ENCODE results near the gene FAM237B. TPM values are rescaled to one million over a fixed set of nuclear protein-coding genes. Genes with fewer than 3 reads are reported as not detected.
"Not testable (repeated sequence)": the region's sequence is repeated elsewhere in the genome, so short reads cannot be mapped to it uniquely, and the experiment has no call there.

Gene FAM237B
- total RNA-seq, 1 donor from 2014 or later, result not detected

DNA sequence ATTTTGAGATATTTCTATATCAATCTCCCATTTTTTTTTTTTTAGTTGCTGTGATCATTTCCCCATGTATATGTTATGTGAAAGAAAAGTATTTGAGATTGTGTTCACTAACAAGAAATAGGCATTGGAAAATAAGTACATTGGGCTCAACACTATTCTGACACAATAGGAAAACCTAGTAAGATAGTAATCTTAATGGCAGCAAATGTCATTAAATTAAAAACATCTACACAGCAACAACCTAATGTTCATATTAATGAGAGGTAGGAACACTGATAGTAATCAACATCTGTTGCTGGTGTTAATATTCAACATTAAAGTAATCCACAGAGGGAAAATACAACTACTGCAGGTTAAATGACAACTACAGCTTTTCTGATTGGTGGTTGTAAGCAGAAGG is 23.9 kb upstream of the FAM237B start:
- Histone ChIP-seq H3K4me2 (peak overlapping the region; percentile 85), H4K20me1 (ENCODE audit: low read depth) (no peaks in the 10 kb centered on the region), H2AFZ (replicated peaks) (peak overlapping the region; percentile 94)

DNA sequence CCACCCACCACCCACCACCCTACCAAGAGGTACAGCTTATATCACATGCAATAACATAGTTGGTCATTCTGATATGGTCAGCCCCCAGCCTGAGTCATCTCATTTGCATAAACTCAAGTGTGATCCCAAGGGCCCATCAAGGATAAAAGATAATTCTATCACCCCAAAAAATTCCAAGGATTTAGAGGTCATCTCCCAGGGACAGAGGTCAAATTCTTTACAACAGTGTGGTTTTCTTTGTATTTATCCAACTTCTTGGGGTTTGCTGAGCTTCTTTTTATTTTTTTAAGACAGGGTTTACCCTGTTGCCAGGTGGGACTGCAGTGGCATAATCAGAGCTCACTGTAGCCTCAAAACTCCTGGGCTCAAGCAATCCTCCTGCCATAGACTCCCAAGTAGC is 16.0 kb upstream of the FAM237B start:
- Histone ChIP-seq H3K4me1 (peaks cover 10% of the 10 kb centered on the region), H3K27ac (no peak overlapping the region), H3K36me3 (no peaks in the 10 kb centered on the region), H3F3A (ENCODE audit: low read depth) (no peaks in the 10 kb centered on the region), H3K27me3 (no peaks in the 10 kb centered on the region), H3K9ac (no peak overlapping the region), H4K20me1 (ENCODE audit: low read depth) (no peaks in the 10 kb centered on the region), H3K4me3 (no peak overlapping the region), H2AFZ (replicated peaks) (no peak overlapping the region), H3K79me2 (ENCODE audit: low read depth) (no peaks in the 10 kb centered on the region), H3K4me2 (no peak overlapping the region), H3K9me3 (ENCODE audit: low read depth) (no peaks in the 10 kb centered on the region)
- no peak overlapping the region for H3K27ac Mint-ChIP-seq
- H3K4me1 Mint-ChIP-seq, result peaks cover 11% of the 10 kb centered on the region
- H3K27me3 Mint-ChIP-seq (ENCODE audit: insufficient read depth, low read depth), result peaks cover 5% of the 10 kb centered on the region
- DNase-seq (ENCODE audit: low spot score), result no peak
- H3K36me3 Mint-ChIP-seq, result no peaks in the 10 kb centered on the region
- no peak for TF ChIP-seq EZH2 (IDR thresholded peaks at IDR 0.05)
- TF ChIP-seq, protein P1, sequence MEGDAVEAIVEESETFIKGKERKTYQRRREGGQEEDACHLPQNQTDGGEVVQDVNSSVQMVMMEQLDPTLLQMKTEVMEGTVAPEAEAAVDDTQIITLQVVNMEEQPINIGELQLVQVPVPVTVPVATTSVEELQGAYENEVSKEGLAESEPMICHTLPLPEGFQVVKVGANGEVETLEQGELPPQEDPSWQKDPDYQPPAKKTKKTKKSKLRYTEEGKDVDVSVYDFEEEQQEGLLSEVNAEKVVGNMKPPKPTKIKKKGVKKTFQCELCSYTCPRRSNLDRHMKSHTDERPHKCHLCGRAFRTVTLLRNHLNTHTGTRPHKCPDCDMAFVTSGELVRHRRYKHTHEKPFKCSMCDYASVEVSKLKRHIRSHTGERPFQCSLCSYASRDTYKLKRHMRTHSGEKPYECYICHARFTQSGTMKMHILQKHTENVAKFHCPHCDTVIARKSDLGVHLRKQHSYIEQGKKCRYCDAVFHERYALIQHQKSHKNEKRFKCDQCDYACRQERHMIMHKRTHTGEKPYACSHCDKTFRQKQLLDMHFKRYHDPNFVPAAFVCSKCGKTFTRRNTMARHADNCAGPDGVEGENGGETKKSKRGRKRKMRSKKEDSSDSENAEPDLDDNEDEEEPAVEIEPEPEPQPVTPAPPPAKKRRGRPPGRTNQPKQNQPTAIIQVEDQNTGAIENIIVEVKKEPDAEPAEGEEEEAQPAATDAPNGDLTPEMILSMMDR (IDR thresholded peaks at IDR 0.05), result no peak
- peaks cover 6% of the 10 kb centered on the region for H3K9me3 Mint-ChIP-seq
- H3K4me3 Mint-ChIP-seq, result no peak overlapping the region

More for the DNA sequence above, 23.9 kb upstream of the FAM237B start:
- no peak overlapping the region for H3K27ac ChIP-seq
- Mint-ChIP-seq H3K36me3 (no peaks in the 10 kb centered on the region), H3K27ac (no peak overlapping the region), H3K4me3 (peak overlapping the region; percentile 96), H3K27me3 (ENCODE audit: insufficient read depth, low read depth) (no peaks in the 10 kb centered on the region), H3K9me3 (no peaks in the 10 kb centered on the region), H3K4me1 (peaks cover 14% of the 10 kb centered on the region)
- H3F3A ChIP-seq (ENCODE audit: low read depth), result peaks cover 6% of the 10 kb centered on the region
- H3K27me3 ChIP-seq, result no peaks in the 10 kb centered on the region
- H3K79me2 ChIP-seq (ENCODE audit: low read depth), result peaks cover 34% of the 10 kb centered on the region
- H3K4me3 ChIP-seq, result peak overlapping the region; percentile 77
- no peaks in the 10 kb centered on the region for H3K9me3 ChIP-seq (ENCODE audit: low read depth)
- no peaks in the 10 kb centered on the region for H3K4me1 ChIP-seq
- H3K9ac ChIP-seq, result no peak overlapping the region
- no peak for TF ChIP-seq EZH2phosphoT487 (IDR thresholded peaks at IDR 0.05)
- no peak for TF ChIP-seq EZH2 (IDR thresholded peaks at IDR 0.05)
- TF ChIP-seq, protein P1 (IDR thresholded peaks at IDR 0.05), result no peak
- no peak for DNase-seq (ENCODE audit: low spot score)
- H3K36me3 ChIP-seq, result no peaks in the 10 kb centered on the region

DNA sequence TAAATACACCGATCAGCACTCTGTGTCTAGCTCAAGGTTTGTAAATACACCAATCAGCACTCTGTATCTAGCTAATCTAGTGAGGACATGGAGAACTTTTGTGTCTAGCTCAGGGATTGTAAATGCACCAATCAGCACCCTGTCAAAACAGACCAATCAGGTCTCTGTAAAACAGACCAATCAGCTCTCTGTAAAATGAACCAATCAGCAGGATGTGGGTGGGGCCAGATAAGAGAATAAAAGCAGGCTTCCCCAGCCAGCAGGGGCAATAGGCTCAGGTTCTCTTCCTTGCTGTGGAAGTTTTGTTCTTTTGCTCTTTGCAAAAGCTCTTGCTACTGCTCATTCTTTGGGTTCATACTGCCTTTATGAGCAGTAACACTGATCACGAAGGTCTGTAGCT is 13.8 kb upstream of the FAM237B start:
- H3K4me2 ChIP-seq; H3K27me3 Mint-ChIP-seq (ENCODE audit: insufficient read depth, low read depth): not testable (repeated sequence)
- peaks cover 16% of the 10 kb centered on the region for H3K4me1 Mint-ChIP-seq

DNA sequence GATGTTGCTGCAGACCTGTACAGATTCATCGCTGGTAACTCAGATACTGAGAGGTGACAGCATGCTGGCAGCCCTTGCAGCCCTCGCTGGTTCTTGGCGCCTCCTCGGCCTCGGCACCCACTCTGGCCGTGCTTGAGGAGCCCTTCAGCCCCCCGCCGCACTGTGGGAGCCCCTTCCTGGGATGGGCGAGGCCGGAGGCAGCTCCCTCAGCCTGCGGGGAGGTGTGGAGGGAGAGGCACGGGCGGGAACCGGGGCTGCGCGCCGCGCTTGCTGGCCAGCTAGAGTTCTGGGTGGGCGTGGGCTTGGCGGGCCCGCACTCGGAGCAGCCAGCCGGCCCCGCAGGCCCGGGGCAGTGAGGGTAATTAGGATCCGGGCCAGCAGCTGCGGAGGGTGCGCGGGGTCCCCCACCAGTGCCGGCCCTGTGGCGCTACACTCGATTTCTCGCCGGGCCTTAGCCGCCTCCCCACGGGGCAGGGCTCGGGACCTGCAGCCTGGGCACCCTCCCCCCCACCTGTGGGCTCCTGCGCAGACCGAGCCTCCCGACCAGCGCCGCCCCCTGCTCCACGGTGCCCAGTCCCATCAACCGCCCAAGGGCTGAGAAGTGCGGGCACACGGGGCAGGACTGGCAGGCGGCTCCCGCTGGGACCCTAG is 13.2 kb upstream of the FAM237B start:
- no peak overlapping the region for H3K9ac ChIP-seq
- H3K36me3 ChIP-seq, result no peaks in the 10 kb centered on the region
- H3K27me3 ChIP-seq, result no peaks in the 10 kb centered on the region
- Mint-ChIP-seq H3K27me3 (ENCODE audit: insufficient read depth, low read depth) (peaks cover 5% of the 10 kb centered on the region), H3K9me3 (peaks cover 6% of the 10 kb centered on the region), H3K36me3 (no peaks in the 10 kb centered on the region), H3K4me3 (no peak overlapping the region), H3K27ac (no peak overlapping the region), H3K4me1 (peaks cover 16% of the 10 kb centered on the region)
- H3K4me2 ChIP-seq, result no peak overlapping the region
- H3K9me3 ChIP-seq (ENCODE audit: low read depth), result no peaks in the 10 kb centered on the region
- peaks cover 15% of the 10 kb centered on the region for H3K4me1 ChIP-seq
- H3K79me2 ChIP-seq (ENCODE audit: low read depth), result no peaks in the 10 kb centered on the region
- H4K20me1 ChIP-seq (ENCODE audit: low read depth), result no peaks in the 10 kb centered on the region
- no peak overlapping the region for H3K4me3 ChIP-seq
- H2AFZ ChIP-seq (replicated peaks), result no peak overlapping the region
- H3K27ac ChIP-seq, result no peak overlapping the region
- TF ChIP-seq EZH2phosphoT487 (IDR thresholded peaks at IDR 0.05) (no peak), EZH2 (IDR thresholded peaks at IDR 0.05) (no peak)
- TF ChIP-seq, protein P1 (IDR thresholded peaks at IDR 0.05), result no peak
- DNase-seq (ENCODE audit: low spot score), result no peak
- no peaks in the 10 kb centered on the region for H3F3A ChIP-seq (ENCODE audit: low read depth)

More for the DNA sequence above, 13.8 kb upstream of the FAM237B start:
- H3K4me3 ChIP-seq; H3K27ac ChIP-seq; H3F3A ChIP-seq (ENCODE audit: low read depth); H2AFZ ChIP-seq (replicated peaks); H3K36me3 ChIP-seq; H3K9me3 ChIP-seq (ENCODE audit: low read depth); H3K79me2 ChIP-seq (ENCODE audit: low read depth); H4K20me1 ChIP-seq (ENCODE audit: low read depth); H3K27me3 ChIP-seq; H3K9ac ChIP-seq; H3K36me3 Mint-ChIP-seq; H3K9me3 Mint-ChIP-seq; H3K4me3 Mint-ChIP-seq; H3K27ac Mint-ChIP-seq; DNase-seq (ENCODE audit: low spot score): not testable (repeated sequence)
- peaks cover 15% of the 10 kb centered on the region for H3K4me1 ChIP-seq

All from neural progenitor cell (in vitro differentiated cells).